HG02678 (cell line): ENCODE results near the gene AKAP10.
"Not testable (repeated sequence)": the region's sequence is repeated elsewhere in the genome, so short reads cannot be mapped to it uniquely, and the experiment has no call there.

Experiments
- ATAC-seq: cut with Tn5 transposase; IDR thresholded peaks from one replicate; pipeline ENCODE4 v1.9.1; 2021; ENCODE audit warnings: mild to moderate bottlenecking, moderate library complexity; ENCODE audit not compliant: unreplicated experiment

The AKAP10 gene, protein sequence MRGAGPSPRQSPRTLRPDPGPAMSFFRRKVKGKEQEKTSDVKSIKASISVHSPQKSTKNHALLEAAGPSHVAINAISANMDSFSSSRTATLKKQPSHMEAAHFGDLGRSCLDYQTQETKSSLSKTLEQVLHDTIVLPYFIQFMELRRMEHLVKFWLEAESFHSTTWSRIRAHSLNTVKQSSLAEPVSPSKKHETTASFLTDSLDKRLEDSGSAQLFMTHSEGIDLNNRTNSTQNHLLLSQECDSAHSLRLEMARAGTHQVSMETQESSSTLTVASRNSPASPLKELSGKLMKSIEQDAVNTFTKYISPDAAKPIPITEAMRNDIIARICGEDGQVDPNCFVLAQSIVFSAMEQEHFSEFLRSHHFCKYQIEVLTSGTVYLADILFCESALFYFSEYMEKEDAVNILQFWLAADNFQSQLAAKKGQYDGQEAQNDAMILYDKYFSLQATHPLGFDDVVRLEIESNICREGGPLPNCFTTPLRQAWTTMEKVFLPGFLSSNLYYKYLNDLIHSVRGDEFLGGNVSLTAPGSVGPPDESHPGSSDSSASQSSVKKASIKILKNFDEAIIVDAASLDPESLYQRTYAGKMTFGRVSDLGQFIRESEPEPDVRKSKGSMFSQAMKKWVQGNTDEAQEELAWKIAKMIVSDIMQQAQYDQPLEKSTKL

DNA sequence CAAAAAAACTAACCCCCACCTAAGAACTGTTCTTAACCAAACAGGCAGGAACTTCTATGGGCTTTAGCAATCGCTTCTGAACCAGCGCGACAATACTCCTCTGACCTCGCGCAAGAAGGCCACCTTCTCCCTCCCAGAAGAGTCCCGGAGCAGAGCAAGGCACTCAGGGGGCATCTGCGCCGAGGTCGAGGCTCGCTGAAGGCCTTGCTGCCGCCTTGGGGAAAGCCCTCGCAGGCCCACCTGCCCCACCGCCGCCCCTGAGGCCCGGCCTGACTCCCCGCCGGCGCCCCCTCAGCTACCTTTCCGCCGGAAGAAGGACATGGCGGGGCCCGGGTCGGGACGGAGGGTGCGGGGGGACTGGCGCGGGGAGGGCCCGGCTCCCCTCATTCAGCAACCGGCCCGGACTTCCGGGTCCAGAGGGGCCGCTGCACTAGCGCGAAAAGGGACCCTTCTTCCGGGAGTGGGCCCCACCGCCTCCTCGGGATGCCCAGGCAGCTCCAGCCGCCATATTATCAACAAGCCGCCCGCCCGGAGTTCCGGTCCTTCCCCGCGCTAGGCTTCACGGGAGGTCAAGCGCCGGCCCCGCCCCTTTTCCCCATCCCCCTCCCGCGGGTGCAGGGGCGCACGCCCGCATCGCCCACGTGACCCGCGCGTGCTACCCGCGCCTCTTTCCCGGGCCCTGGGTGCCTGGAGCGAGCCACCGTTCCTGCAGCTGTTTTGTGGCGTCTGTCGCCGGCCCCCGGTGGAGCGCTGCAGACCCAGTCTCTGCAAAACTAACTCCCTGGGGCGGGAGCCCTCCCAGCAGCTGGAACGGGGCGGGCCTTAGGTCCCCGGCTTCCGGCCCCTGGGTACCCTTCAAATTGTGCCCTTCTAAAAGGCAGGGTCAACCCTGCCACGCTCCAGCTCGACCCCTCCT lies at the start of gene AKAP10:
AKAP10 (minus strand) TSS at position 536 of the 916 bp plus-strand sequence; CDS start at position 387, 149 bp downstream.
- ATAC-seq = peak; percentile 88

DNA sequence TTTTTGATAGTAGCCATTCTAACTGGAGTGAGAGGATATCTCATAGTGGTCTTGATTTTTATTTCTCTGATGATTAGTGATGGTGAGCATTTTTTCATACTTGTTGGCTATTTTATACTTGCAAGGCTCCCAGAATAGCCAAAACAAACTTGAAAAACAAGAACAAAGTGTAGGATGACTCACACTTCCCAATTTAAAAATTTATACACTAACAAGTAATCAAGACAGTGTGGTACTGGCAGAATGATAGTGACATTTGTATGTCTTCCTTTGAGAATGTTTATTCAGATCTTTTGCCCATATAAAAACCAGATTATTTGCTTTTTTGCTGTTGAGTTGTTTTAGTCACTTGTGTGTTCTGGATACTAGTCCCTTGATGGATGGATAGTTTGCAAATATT lies 49.3 kb upstream of the AKAP10 start:
- ATAC-seq = no peak

DNA sequence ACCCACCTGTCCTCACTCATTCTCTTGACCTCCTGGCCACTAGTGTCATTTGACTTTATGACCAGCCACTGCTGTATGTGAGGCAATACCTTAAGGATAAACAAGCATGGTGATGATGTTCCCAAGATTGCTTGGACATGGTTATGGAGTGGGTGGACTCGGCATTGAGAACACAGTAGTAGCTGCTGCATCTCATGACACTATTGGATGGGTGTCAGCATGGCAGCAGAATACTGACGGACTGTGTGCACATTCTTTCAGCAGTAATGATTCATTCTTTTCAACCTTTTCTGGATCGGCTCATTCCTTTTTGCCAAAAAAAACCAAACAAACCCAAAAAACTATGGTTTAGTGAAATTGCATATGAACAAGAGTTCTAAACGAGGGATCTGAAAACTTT lies 45.1 kb upstream of the AKAP10 start:
- ATAC-seq = no peak

DNA sequence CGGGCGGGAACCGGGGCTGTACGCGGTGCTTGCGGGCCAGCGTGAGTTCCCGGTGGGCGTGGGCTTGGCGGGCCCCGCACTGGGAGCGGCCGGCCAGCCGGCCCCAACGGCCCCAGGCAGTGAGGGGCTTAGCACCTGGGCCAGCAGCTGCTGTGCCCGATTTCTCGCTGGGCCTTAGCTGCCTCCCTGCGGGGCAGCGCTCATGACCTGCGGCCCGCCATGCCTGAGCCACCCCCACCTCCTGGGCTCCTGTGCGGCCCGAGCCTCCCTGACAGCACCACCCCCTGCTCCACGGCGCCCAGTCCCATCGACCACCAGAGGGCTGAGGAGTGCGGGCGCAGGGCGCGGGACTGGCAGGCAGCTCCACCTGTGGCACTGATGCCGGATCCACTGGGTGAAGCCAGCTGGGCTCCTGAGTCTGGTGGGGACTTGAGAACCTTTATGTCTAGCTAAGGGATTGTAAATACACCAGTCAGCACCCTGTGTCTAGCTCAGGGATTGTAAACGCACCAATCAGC lies 38.9 kb upstream of the AKAP10 start:
- not testable (repeated sequence) for ATAC-seq

DNA sequence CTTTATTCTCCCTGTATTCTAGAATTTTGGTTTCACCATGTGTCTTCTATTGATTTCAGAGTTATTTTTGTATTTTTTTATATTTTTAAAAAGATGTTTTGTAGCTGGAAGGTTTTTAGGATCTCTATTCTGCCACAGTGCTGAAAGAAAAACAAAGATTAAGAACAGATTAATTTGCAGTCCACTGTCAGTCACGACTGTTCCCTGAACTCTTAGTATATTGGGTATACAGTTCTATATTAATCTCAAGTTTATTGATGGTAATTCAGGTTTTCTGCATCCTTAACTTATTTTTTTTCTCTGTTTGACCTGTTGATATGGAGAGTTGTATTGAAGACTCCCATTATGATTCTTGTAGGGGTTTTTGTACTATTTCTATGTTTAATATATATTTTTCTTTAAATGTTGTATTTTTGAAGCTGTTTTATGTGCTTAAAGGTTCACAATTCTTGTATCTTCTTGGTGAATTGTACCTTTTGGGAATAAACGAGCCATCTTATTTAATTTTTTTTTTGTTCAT lies 34.4 kb upstream of the AKAP10 start:
- ATAC-seq = no peak

DNA sequence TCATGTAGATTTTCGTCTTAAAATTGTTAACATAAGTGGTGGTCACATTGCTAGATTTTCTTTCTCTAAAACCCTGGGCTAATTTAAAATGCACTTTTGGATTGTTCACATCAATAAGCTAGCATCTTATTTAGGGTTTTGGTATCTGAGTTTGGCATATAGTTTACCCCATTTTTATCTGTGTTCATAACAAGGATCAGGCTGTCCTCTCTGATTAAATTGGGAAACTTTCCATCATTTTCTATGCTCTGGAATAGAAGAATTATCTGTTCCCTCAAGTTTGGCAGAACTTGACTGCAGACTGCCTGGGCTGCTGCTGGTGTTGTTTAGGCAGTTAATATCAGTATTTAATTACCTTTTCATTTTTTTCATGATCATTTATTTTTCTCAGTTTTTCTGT lies 33.3 kb upstream of the AKAP10 start:
- ATAC-seq = no peak

DNA sequence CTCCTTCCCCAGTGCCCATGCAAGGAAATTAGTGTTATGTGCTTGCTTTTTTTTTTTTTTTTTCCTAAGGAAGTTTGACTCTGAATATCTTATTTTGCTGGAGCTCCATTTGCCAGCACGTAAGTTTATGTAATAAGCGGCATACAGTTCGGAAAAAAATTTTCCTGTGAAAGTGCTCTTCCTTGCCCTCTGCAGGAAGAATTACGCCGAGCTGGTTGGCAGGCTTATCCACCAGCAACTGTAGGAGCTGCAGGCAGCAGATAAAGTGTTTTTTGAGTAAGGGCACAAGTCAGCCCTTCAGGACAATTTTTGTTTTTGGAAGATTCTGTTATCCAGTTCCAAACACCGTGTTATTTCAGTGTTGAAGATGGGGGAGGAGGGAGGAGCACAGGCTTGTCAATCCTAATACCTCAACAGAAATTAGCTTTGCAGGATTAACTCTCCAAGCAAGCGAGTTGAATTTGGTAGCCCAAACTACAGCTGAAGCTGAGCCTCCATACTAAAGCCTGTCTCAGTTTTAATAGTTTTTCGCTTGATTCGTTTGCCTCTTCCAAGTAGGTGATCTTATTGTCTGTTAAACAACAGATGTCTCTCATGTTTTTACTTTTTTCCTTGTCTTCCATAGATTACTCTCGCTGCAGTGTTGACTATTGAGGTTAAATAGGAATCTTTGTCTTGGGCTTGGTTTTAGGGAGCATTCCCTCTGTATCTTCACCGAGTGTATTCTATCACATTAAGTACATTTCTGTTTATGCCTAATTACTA lies 32.7 kb upstream of the AKAP10 start:
- ATAC-seq = no peak

DNA sequence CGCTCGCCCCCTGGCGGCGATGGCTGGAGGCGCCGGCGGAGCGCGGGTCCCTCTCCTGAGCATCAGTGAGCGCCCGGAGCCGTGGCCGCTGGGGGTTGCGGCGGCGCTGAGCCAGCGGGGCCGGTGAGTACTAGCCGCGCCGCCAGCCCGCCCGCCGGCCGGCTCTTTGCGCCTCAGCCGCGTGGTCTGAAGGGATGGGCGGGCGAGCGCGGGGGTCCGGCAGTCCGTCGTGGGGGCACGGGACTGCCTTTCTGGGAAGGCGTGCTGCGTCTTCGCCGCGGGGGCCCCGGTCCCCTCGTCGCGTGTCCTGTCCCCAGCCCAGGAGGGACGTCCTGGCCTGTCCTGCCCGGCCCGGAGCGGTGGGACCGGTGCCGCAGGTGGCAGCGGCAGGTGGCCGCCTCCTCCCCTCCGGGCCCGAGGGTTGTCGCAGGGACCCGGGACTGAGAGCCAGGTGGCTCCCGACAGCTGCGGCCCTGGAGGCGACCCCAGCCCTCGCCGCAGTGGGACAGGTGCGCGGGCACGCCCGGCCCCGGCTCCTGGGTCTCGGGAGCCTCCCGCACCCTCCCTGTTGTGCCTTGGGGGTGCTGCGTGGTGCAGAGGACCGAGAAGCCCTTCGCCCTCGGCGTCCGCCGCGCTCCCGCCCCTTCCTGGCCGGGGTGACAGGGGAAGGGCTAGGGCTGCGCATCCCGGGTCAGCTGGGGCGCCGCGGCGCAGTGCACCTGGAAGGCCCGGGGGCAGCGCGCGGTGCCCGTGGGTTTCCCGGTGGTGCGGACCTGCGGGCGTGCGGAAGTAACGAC lies 31.9 kb upstream of the AKAP10 start, which contains the start of gene SPECC1:
SPECC1 (plus strand) TSS at position 58 of the 797 bp plus-strand sequence. CDS start 87,293 bp downstream, outside the sequence.
- ATAC-seq = peak; percentile 94

DNA sequence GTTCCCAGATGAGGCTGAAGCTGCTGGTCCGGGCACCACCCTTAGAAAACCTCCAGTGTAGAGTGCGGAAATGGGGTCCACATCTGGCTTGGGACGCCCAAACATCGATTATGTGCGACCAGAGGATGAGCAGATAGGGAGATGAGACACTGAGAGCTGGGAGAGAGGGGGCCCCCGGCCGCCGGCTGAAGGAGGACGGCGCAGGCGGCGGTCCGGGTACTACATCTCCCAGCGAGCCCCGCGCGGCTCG lies 31.3 kb upstream of the AKAP10 start:
- ATAC-seq = no peak

DNA sequence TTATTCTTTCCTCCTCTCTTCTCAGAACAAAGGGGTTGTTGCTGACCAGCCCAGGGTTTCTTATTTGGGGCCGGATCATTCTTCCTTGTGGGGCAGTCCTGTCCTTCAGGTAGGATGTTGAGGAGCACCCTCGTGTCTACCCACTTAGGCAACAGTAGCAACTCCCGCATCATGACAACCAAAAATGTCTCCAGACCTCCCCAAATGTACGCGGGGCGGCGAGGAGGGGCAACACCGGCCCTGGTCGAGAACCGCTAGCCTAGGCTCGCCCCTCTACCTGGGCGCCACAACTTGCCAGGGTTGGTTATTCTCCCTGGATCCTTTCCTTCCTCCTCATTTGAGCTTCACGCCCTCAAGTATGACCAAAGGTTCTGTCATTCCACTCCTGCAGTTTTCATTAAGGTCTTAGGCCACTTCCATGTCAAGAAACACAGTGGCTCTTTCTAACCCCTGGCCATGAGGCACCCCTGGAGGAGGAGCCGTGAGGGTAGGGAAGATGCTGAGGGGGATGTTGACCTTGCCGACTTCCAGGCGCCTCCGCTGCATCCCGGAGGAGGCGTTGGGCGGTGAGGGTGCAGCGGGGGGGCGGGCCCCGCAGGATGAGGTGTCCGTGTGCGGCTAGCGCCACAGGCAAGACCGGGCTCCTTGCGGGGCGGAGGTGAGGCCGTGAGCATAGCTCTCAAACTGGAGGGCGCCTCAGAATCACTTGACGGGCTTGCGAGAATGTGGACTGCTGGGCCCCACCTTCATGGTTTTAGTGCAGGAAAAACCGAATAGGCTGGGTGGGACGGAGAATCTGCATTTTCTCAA lies 30.8 kb upstream of the AKAP10 start:
- ATAC-seq = peak; percentile 20

DNA sequence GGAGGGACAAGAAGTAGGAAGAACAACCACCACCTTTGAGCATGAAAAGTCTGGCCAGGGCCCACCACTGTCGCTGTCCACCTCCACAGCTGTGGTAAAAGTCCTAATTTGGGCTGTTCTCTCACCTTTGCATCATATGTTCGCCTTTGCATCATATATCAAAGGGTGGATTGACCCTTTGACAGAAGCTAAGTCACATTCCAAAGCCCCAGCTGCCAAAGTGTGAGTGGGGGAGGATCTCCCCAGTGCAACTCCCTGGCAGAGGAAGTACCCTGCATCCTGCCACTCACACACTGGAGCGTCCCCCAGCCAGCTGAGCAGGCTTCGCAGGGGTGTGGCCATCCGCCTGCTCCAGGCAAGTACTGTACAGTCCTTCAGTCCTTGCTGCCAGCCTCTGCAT lies 18.9 kb upstream of the AKAP10 start:
- ATAC-seq = no peak

DNA sequence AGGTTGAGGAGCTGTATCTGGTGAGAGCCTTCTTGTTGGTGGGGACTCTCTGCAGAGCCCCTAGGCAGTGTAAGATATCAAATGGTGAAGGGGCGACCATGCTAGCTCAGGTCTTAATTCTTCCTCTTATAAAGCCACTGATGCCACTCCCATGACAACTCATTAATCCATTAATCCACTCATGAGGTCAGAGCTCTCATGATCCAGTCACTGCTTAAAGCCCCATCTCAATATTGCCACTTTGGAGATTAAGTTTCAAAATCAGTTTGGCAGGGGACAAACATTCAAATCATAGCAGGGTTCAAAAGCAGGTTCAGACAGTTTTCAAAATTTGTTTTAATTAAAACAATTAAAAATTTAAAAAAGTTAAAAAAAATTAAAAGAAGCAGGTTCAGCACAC lies 18.5 kb upstream of the AKAP10 start:
- no peak for ATAC-seq

DNA sequence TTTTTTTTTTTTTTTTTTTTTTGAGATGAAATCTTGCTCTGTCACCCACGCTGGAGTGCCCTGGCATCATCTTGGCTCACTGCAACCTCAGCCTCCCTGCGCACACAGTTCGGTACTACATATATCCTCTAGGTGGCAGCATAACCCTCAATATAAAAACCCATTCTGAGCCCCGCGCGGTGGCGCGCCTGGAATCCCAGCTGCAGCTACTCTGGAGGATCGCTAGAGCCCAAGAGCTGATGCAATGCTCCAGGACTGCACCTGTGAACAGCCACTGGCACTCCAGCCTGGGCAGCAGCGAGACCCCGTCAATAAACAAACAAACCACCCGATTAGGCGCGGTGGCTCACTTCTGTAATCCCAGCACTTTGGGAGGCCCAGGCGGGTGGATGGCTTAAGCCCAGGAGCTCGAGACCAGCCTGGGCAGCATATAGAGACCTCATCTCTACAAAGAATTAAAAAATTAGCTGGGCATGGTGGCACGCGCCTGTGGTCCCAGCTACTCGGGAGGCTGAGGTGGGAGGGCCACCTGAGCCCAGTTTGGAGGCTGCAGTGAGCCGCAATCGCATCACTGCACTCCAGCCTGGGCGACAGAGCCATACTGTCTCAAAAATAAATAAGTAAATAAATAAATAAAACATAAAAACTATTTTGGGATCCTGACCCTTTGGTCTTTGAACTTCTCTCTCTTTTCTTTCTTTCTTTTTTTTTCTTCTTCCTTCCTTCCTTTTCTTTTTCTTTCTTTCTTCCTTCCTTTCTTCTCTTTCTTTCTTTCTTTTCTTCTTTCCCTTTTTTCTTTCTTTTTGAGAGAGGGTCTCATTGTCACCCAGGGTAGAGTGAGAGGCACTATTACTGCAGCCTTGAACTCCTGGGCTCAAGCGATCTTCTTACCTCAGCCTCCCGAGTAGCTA lies 15.4 kb upstream of the AKAP10 start:
- ATAC-seq = peak; percentile 82

DNA sequence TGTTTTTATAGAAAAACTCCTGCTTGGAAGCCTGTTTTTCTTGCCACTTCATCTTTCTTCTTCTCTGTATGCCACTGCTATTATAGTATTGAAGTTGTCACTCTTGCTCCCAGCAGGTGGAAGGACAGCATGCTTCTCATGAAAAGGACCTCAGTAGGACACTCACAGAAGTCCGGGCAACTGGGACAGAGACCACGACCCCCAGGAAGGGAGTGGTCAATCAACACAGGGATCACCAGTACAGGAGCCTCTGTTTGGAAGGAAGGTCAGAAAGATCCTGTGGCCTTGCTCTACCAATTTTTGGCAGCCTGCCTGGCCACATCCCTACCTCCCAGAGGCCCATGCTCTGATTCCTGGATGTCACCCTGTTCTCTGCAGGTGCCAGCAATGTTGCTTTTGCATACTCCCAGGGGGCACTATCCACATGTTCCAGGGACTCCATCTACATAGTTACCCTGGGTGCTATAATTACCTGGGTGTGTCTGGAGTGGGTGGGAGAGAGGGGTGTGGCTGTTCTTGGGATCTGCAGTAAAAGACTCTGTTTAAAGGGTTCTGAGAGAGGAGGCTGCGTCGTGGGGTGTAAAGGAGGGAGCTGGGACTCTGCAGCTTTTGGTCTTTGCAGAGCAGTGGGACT lies 13.7 kb upstream of the AKAP10 start:
- ATAC-seq = no peak

DNA sequence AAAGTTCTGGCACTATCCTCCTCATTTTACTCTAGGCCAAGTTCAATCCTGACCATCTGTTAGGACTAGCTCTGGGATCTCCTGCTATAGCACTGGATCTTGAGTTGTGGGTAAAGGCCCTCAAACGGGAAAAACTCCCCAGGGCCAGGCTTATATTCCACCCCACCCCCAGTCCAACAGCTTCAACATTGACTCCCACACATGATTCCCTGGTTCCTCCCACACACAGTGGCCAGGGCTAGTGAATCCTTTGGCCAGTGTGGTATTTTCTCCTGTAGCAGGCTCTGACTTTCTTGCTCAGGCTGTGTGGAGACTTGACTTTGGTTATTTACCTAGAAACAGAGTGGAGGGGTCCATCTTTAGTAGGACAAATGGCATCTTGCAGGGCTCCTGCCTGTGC lies 10.3 kb upstream of the AKAP10 start:
- ATAC-seq = no peak

DNA sequence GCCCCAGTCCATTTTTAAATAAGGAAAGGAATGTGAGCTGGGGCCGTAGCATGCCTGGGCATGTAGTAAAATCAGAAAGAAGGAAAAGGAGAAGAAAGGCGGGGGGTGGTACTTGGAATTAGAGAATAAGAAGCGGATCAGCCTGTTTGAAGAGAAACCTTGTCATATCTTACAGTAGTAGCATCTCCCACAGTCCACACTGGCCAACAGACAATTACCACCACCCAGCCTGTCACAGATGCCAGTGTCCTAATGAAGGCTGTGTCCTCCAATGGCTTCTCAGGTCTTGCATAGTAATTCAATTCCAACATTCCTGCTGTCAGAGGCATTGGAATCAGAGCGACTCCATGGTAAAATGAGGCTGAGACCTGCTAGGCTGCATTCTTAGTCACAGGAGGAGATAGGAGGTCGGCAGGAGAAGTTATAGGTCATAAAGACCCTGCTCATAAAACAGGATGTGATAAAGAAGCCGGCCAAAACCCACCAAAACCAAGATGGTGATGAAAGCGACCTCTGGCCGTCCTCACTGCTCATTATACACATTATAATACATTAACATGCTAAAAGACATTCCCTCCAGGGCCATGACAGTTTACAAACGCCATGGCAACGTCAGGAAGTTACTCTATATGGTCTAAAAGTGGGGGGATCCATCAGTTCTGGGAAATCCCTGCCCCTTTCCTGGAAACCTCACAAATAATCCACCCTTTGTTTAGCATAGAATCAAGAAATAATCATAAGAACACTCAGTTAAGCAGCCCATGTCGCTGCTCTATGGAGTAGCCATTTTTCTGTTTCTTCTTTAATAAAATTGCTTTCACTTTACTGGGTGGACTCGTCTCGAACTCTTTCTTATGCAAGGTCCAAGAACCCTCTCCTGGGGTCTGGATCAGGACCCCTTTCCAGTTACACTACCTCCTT lies 9.6 kb upstream of the AKAP10 start:
- no peak for ATAC-seq
